SKM-1 treated with dmso at 0.1 percent for 144 hours (cell line): ENCODE data around the gene FBXW4.

Source experiments
- DNase-seq: peaks from one replicate; lab custom pipeline; 2025; ENCODE audit not compliant: unreplicated experiment; lab: John Stamatoyannopoulos, UW

Gene FBXW4, protein sequence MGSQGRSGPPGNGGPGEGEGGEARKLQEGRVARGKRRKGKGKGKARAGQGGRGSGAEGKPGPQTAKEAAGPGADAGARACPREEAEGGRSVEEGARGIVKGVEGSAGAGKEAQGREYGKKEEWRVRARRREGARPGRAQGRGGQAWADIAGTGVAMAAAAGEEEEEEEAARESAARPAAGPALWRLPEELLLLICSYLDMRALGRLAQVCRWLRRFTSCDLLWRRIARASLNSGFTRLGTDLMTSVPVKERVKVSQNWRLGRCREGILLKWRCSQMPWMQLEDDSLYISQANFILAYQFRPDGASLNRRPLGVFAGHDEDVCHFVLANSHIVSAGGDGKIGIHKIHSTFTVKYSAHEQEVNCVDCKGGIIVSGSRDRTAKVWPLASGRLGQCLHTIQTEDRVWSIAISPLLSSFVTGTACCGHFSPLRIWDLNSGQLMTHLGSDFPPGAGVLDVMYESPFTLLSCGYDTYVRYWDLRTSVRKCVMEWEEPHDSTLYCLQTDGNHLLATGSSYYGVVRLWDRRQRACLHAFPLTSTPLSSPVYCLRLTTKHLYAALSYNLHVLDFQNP

DNA sequence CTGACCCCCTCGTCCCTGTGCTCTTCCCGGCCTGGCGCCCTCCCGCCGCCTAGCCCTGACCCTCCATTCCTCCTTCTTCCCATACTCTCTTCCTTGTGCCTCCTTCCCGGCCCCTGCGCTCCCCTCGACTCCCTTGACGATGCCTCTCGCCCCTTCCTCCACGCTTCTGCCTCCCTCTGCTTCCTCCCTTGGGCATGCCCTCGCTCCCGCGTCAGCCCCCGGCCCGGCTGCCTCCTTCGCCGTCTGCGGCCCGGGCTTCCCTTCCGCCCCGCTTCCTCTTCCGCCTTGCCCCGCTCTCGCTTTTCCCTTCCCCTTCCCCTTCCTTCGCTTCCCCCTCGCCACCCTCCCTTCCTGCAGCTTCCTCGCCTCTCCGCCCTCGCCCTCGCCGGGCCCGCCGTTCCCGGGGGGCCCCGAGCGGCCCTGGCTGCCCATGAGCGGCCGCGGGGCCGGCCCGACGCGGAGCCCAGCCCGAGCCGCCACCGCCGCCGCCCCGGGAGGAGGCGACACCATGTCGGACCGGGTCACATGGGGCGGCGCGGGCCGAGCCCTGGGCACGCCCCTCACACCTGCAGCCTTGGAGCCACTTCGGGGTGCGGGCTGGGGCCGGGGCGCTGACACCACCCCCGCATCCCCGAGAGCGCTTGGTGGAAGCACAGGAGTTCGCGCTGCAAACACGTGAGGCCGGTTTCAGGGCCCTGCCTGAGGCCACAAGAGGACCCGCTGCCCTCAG is at the start of gene FBXW4:
Gene FBXW4 (minus strand): TSS at position 497 of the 730 bp plus-strand sequence. CDS start 65 bp downstream, at position 432.
- DNase-seq, result peak; percentile 61

DNA sequence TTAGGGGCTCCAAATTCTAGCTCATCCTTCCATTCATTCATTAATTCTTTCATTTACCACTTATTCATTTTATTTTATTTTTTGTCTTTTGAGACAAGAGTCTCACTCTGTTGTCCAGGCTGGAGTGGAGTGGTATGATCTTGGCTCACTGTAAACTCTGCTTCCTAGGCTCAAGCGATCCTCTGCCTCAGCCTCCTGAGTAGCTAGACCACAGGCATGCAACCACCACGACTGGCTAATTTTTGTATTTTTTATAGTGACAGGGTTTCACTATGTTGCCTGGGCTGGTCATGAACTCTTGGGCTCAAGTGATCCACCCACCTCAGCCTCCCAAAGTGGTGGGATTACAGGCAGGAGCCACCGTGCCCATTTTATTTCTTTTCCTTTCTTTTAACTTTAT is 49.3 kb upstream of the FBXW4 start:
- DNase-seq, result no peak

DNA sequence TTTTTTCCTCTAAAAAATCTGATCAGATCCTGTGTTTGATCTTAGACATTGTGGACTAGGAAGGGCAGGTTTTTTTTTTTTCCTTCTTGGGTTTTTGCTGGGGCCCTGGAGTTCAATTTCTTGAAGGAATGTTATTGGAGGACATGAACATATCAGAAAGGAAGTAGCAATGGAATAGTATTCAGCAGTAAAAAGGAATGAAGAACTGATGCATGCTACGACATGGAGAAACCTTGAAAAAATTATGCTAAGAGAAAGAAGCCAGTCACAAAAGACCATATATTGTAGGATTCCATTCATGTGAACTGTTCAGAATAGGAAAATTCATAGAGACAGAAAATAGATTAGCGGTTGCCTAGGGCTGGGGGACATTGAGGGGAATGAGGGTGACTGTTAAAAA is 47.0 kb upstream of the FBXW4 start:
- no peak for DNase-seq

DNA sequence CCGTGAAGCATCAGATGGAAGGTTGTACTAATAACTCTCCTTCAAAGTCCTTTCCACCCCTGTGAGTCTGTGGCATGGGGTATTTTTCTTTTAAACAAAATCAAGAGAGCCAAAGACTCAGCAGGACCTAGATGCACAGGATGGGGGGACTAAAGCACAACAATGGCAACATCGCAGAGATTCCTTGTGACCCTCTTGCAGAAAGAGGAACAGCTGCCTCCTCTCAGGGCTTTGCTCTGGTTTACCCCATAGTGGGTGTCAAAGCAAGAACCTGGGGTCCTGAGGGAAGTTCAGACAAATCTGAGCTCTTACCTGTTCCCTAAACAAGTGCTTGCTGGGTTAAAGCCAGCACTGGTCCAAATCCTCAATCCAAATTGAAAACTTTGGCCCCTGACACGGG is 41.7 kb upstream of the FBXW4 start:
- no peak for DNase-seq

DNA sequence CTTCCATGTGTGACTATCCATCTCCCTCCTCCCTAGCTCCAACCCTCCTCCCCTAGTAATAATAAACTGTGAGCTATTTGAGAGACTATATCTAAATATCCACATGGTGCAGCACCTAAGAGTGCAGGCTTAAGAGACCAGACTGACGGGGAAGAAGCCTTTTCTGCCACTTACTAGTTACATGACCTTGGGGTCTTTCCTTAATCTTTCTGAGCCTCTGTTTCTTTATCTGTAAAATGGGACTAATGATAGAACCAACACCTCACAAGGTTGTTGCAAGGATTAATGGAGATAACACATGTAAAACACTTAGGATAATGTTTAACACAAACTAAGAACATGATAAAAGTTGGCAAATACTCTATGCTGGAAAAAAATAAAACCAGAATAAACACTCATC is 37.1 kb upstream of the FBXW4 start:
- no peak for DNase-seq

DNA sequence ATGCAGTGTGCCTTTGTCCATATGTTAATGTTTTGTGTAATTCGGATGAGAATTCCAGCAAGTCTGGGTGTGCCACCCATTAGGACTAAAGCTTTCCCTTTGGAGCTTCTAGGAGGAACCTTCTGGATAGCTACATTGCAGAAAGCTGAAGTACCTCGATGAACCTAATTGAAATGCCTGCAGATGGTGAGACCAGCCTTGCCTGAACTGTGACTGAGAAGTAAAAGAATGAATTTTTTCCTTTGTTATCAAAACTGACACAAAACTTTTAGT is 31.1 kb upstream of the FBXW4 start:
- no peak for DNase-seq

DNA sequence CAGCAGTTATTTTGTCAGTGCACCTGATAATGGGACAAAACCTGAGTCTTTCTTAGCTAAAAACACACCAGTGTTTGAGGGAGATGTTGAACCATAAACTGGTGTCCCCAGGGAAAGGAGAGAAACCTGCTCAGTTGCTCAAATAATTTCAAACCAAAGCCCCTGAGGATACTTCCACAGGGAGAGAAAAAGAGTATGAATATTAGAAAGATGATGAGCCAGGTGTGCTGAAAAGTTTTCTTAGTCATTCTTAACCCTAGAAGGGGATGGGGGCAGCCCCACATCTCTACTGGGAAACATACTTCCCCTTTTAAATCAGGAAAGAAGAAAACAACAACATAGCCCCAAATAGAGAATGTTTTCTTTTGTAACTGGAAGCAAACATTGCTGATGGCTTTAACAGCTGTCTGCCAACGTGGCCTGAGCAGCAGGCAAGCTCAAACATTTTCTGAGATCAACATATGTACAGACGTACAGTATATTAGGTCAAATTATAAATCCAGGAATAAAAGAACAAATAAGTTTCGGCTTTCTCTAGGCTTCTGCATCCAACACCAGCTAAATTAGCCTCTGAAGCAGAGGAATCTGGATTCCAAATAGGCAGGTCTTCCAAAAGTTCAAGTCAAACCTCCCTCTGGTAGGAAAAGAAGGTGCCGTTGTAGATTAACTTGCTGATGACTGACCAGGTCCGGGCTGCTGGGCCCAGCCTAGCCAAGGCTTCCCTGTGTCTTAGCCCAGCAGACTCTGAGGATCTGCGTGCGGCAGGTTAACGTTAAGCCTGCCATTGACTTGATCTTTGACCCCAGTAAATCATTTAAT is 30.5 kb upstream of the FBXW4 start:
- DNase-seq, result no peak

DNA sequence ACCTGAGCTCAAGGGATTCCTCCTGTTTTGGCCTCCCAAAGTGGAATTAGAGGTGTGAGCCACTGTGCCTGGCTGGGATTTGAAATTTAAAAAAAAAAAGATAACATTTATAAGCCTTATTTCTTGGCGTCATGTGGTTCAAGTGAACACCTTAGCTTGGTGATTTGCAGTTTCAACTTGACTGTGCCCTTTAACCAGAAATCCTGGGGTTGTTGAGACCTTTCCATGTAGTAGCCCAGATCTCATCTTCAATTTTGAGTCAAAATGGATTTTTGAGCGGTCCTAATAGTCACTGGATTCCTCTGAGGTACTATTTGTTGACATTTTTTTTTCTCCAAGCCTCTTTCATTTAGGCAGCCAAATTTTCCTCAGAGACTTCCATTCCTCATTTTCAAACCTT is 29.5 kb upstream of the FBXW4 start:
- DNase-seq, result no peak

DNA sequence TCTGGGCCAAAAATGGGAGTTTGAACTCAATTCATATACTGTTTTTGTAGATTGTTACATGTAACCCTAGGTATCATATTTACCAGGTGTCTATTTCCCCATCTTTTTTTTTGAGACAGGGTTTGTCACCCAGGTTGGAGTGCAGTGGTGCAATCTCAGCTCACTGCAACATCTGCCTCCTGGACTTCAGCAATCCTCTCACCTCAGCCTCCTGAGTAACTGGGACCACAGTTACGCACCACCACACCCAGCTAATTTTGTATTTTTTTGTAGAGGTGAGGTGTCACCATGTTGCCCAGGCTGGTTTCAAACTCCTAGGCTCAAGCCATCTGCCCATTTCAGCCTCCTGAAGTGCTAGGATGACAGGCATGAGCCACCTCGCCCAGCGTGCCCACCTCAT is 28.2 kb upstream of the FBXW4 start:
- no peak for DNase-seq

DNA sequence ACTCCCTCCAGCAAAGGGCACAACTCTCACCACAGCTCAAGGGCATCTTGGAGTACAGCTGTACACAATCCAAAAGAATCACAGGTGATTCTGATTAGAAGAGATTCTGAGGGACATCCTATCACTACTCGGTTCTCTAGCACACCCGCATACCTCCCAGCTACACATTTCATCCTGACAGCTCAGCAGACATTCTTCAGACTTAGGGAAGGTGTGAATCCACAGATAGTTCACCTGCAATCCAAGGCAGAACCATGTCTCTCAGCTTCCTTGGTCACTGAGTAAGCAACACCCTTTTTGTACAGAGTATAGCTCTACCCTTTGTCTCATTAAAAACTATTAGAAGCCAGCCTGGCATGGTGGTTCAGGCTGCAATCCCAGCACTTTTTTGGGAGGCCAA is 26.8 kb upstream of the FBXW4 start:
- no peak for DNase-seq

DNA sequence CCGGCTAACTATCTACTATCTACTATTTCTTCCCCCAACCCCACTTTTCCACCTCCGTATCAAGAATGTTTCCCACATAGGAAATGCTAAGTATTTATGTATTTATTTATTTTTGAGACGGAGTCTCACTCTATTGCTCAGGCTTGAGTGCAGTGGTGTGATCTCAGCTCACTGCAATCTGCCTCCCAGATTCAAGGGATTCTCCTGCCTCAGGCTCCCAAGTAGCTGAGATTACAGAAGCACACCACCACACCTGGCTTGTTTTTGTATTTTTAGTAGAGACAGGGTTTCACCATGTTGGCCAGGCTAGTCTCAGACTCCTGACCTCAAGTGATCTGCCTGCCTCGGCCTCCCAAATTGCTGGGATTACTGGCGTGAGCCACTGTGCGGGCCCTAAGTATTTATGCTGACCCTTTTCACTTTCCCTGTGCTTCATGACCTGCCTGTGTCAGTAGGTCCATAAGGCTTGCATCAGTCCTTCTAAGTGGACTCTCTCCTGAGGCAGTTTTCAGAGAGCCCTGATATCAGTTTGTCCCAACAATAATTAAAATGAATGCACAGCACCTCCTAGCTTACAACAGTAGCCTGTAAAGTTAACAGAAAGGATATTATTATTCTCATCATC is 25.7 kb upstream of the FBXW4 start:
- no peak for DNase-seq

DNA sequence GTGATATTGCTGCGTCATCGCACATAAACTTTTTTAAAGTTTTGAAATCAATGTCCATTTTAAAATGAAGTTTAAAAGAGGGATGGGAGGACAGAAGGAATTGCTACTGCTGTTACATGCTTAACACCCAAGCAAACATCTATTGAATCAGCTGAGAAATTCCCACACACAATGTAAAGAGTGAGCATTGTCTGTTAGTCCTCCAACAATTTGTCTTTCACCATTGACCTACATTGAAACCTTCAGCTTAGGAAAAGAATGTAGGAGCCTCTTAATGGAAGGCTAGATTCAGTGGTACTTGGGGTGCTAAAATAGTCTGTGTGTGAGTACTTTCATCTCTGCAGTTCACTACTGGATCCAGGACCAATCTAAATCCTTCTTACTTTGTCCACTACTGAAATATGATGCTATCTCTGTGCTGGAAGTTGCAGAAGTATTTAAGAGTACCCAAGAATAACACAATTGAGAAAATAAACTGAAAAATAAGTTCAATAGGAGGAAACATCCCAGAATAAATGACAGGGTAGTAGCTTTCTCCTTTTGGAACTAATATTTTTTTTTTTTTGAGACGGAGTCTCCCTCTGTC is 23.8 kb upstream of the FBXW4 start:
- no peak for DNase-seq

DNA sequence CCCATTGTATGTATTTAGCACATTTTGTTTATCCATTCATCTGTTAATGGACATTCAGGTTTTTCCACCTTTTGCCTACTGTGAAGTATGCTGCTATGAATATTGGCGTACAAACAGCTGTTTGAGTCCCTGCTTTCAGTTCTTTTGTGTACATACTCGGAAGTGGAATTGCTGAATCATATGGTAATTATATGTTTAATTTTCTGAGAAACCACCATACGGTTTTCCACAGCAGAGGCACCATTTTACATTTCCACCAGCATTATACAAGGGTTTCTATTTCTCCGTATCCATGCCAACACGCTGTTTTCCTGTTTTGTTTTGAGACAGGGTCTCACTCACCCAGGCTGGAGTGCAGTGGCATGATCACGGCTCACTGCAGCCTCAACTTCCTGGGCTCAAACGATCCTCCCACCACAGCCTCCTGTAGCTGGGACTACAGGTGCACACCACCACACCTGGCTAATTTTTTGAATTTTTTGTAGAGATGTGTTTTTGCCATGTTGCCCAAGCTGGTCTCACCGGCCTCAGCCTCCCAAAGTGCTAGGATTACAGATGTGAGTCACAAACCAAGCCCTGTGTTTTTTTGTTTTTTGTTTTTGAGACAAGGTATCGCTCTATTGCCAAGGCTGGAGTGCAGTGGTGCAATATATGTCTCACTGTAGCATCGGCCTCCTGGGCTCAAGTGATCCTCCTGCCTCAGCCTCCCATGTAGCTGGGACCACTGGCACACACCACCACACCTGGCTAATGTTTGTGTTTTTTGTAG is 22.1 kb upstream of the FBXW4 start:
- DNase-seq, result no peak

DNA sequence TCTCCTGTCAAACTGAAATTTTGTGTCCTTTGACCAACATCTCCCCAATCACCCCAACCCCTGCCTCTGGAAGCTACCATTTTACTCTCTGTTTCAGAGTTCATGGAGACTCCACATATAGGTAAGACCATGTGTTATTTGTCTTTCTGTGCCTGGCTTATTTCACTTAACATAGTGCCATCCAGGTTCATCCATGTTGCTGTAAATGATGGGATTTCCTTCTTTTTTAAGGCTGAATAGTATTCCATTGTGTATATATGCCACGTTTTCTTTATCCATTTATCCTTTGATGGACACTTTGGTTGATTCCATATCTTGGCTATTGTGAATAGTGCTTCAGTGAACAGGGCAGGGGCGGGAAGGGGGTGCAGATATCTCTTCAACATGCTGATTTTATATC is 18.0 kb upstream of the FBXW4 start:
- no peak for DNase-seq

DNA sequence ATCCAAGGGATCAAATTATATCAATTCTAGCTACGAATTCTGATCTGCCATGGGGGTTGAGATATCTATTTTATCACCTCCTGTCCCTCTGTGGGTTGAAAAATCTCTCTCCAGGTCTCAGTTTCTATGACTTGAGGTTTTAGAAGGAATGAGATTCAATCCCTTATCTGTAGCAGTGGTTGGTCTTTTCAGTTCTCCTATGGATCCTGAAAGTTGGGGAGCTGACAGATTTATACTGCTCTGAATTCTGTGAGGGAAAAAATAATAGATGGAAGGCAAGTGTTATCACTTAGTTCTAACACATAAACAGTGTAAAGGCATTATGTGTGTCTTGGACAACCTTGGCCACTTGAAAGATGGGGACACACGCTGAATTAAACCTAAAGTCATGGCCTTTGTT is 15.8 kb upstream of the FBXW4 start:
- no peak for DNase-seq

DNA sequence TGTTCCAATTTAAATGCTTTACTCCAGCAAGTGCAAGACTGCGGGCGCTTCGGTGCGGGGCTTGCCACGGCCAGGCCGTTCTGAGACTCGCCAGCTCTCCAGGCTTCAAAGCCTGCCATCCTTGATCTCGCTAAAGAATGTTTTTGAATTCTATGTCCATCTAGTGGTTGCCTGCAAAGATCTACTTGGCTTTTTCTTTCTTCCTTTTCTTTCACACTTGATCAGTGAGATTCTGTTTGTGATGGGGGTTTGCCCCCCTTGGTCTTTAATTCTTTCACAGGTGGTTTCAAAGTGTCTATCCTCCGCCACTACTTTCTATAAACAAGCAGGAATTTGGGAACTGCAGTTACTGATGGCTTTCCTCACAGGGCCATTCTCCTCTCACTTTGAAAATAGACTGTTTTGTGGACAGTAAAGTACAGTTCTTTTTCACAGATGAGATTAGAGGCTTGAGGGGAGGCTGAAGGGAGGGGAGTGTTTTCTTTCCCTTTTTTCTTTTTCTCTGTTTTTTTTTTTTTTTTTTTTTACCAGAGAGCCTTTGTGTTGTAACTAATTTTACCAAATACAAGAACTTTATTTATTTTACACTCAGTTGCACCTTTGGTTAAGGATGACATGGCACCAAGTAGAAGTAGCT is 15.2 kb upstream of the FBXW4 start:
- no peak for DNase-seq

DNA sequence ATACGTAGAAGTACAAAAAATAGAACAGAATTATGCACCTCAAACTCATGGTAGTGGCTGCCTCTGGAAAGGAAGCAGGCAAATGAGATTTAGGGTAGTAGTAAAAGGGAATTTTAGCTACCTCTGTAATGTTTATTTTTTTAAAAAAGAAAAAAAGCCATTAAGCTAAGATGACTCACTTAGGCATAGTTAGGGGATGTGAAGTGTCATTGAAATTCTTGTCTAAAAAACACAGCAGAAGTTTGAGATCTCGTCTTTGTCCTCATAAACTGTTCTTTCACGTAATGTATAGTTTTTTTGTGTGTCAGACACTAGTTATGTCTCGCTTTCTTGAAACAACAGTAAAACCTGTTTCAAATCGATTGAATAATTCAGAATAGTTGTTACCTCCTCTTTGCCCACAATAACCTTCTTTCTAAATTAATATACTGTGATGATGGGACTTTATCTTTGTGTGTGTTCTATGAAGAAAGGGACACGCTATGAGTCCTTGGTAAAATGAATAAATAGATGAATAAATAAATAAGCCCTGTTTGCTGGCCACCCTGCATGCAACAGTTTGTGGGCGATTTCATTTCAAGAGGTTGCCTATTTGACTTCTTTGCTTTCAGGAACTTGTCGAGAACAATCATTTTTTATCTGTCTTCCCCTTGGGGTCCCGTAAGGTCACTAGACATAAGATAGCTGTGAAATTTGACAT is 14.5 kb upstream of the FBXW4 start:
- DNase-seq, result no peak

DNA sequence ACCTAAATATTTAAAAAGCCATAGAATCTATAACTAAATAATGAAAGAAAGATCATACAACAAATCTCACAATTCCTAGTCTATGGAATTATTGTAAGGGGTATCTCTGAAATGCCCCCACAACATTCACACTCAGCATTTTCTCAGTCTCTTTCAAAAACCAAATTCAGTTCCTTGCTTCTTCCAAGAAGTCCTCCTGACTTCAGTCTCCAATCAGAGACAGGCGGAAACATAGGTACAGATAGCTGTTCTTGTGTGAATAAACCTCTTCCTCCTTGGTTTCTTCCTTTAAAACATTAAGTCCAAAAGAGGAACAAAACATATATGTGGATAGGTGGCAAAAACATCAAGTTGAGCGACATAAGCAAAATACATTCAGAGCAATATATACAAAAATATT is 13.9 kb upstream of the FBXW4 start:
- peak; percentile 34 for DNase-seq

DNA sequence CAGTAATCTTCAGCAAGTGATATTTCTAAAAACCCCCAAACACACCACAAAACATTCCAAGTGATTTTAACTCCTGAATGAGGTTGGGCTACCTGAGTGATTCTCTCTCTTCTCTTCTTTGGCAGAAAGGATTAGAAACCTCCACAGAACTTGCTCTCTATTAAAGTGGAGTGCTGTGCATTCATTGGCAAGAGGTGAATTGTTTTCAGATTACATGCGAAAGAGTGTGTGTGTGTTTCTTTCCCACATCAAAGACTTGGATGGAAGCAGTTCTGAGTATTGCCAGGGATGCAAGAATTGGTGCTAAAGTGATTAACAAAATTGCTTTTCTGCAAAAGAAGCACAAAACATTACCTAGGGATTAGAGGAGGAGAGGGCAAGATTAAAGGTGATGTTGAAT is 13.1 kb upstream of the FBXW4 start:
- DNase-seq, result no peak
